SK-N-SH (cell line): ENCODE data around the gene DNAH14. TPM values are rescaled to one million over a fixed set of nuclear protein-coding genes. Genes with fewer than 3 reads are reported as not detected.
A peak's percentile ranks its signal among the peaks of the same experiment; 100 is the strongest.

Experiments
- CTCF ChIA-PET: fragments of 300-600, 350-600 bp; formaldehyde crosslinking; extraction: SDS; loops from one replicate; lab custom pipeline; 2021; lab: Yijun Ruan, JAX
- POLR2A ChIA-PET: fragments of 350-600 bp; sonication (Branson Sonifier 250); formaldehyde crosslinking; extraction: SDS; loops from one replicate; lab custom pipeline; 2020; ENCODE audit warnings: antibody characterized with exemption, inconsistent platforms; lab: Yijun Ruan, JAX
- DNase-seq: peaks from one replicate; pipeline ENCODE4 v3.0.0; 2012
- H2AFZ ChIP-seq: fragments of 200-600 bp; sonication (generic); 2 replicates; pipeline ENCODE4 v1.8.1; 2016; ENCODE audit warnings: antibody characterized with exemption, mild to moderate bottlenecking, low read depth
- H3F3A ChIP-seq: fragments of 200-600 bp; sonication (generic); replicated peaks from 2 replicates; pipeline ENCODE3; 2016; ENCODE audit warnings: antibody characterized with exemption, mild to moderate bottlenecking; ENCODE audit not compliant: insufficient read depth
- H3K27ac ChIP-seq, 2 experiments: fragments of 200-500 bp in 1 of 2; fragments of 200-600 bp in 1 of 2; sonication (Bioruptor generic) in 1 of 2; sonication (generic), shearing (Covaris generic) in 1 of 2; 2 replicates each; pipeline versions ENCODE4 v1.5.1 to v1.6.1; 2014 to 2016; ENCODE audit warnings: low read depth in 2 of 2, inconsistent platforms in 1 of 2, low read length in 1 of 2, mild to moderate bottlenecking in 1 of 2, mixed read lengths in 1 of 2
- H3K27me3 ChIP-seq: fragments of 200-600 bp; sonication (generic), shearing (Covaris generic); 2 replicates; pipeline ENCODE4 v1.6.1; 2016; ENCODE audit warnings: mixed run types; ENCODE audit not compliant: insufficient read depth
- H3K36me3 ChIP-seq, 2 experiments: fragments of 200-500 bp in 1 of 2; fragments of 200-600 bp in 1 of 2; sonication (Bioruptor generic) in 1 of 2; sonication (generic) in 1 of 2; replicated peaks in 1 of 2; 2 replicates each; pipeline versions ENCODE3 to v1.5.1; 2014 to 2016; ENCODE audit warnings: low read length in 1 of 2, mild to moderate bottlenecking in 1 of 2; ENCODE audit not compliant: insufficient read depth in 2 of 2, control insufficient read depth in 1 of 2
- H3K4me1 ChIP-seq, 2 experiments: fragments of 200-500 bp in 1 of 2; fragments of 200-600 bp in 1 of 2; sonication (Bioruptor generic) in 1 of 2; sonication (generic), shearing (Covaris generic) in 1 of 2; 2 replicates each; pipeline versions ENCODE4 v1.5.1 to v1.6.1; 2014 to 2016; ENCODE audit warnings: low read depth in 1 of 2, low read length in 1 of 2, mixed run types in 1 of 2; ENCODE audit not compliant: insufficient read depth in 2 of 2, control insufficient read depth in 1 of 2
- H3K4me2 ChIP-seq: fragments of 200-600 bp; sonication (generic), shearing (Covaris generic); 2 replicates; pipeline ENCODE4 v1.6.1; 2017; ENCODE audit warnings: mixed run types
- H3K4me3 ChIP-seq, 2 experiments: fragments of 200-500 bp in 1 of 2; fragments of 200-600 bp in 1 of 2; sonication (Bioruptor generic) in 1 of 2; sonication (generic), shearing (Covaris generic) in 1 of 2; 2 replicates each; pipeline versions ENCODE4 v1.5.1 to v1.8.1; 2014 to 2016; ENCODE audit warnings: low read depth in 2 of 2, inconsistent platforms in 1 of 2, low read length in 1 of 2, mild to moderate bottlenecking in 1 of 2, mixed read lengths in 1 of 2, moderate library complexity in 1 of 2
- H3K79me2 ChIP-seq: fragments of 200-600 bp; sonication (generic); 2 replicates; pipeline ENCODE4 v1.8.1; 2017; ENCODE audit warnings: mild to moderate bottlenecking; ENCODE audit not compliant: insufficient read depth
- H3K9ac ChIP-seq: fragments of 200-600 bp; sonication (generic); 2 replicates; pipeline ENCODE4 v1.6.1; 2017; ENCODE audit warnings: mixed run types
- H3K9me2 ChIP-seq: fragments of 200-600 bp; sonication (generic); 2 replicates; pipeline ENCODE4 v1.6.1; 2017; ENCODE audit warnings: mixed run types
- H3K9me3 ChIP-seq: fragments of 200-600 bp; sonication (generic); 2 replicates; pipeline ENCODE4 v1.6.1; 2017; ENCODE audit warnings: mixed run types, mild to moderate bottlenecking, moderate library complexity
- H4K20me1 ChIP-seq: fragments of 200-600 bp; sonication (generic); 2 replicates; pipeline ENCODE4 v1.6.1; 2017; ENCODE audit warnings: mild to moderate bottlenecking, mixed run types; ENCODE audit not compliant: insufficient read depth
- CTCF ChIP-seq: fragments of 200-600 bp; sonication (generic); IDR thresholded peaks from 2 replicates; pipeline ENCODE4 v1.6.1; 2017; ENCODE audit warnings: antibody characterized with exemption, mild to moderate bottlenecking, moderate library complexity
- ELF1 ChIP-seq: IDR thresholded peaks from 2 replicates; pipeline ENCODE4 v1.4.0; 2012
- EZH2phosphoT487 ChIP-seq: fragments of 200-600 bp; sonication (generic); IDR thresholded peaks from 2 replicates; pipeline ENCODE4 v1.6.1; 2017; ENCODE audit warnings: low read depth, mixed run types, mild to moderate bottlenecking, antibody characterized with exemption, moderate library complexity, borderline replicate concordance
- FOXJ3 ChIP-seq: sonication (generic); formaldehyde crosslinking; IDR thresholded peaks from 2 replicates; pipeline ENCODE4 v1.5.1; 2020; ENCODE audit warnings: mild to moderate bottlenecking, missing genetic modification reagents
- FOXM1 ChIP-seq: IDR thresholded peaks from 2 replicates; pipeline ENCODE4 v1.4.0; 2012; ENCODE audit warnings: low read depth, mild to moderate bottlenecking
- GABPA ChIP-seq: IDR thresholded peaks from 2 replicates; pipeline ENCODE4 v1.4.0; 2012; ENCODE audit warnings: low read depth, mild to moderate bottlenecking
- MEF2A ChIP-seq: IDR thresholded peaks from 2 replicates; pipeline ENCODE4 v1.4.0; 2012; ENCODE audit warnings: low read depth, borderline replicate concordance
- NRF1 ChIP-seq: IDR thresholded peaks from 2 replicates; pipeline ENCODE4 v1.6.1; 2012; ENCODE audit warnings: low read depth, mild to moderate bottlenecking, low read length
- PBX3 ChIP-seq: IDR thresholded peaks from 2 replicates; pipeline ENCODE4; 2012
- RAD21 ChIP-seq: IDR thresholded peaks from 2 replicates; pipeline ENCODE4 v1.6.1; 2012; ENCODE audit warnings: mild to moderate bottlenecking, low read length
- RCOR1 ChIP-seq: fragments of 150-350 bp; IDR thresholded peaks from 2 replicates; pipeline ENCODE4 v1.6.1; 2017; ENCODE audit warnings: antibody characterized with exemption, low read length
- SMC3 ChIP-seq: IDR thresholded peaks from 2 replicates; pipeline ENCODE4 v1.6.1; 2012; ENCODE audit warnings: low read depth, low read length, improper control_type of control experiment
- TAF1 ChIP-seq: IDR thresholded peaks from 2 replicates; pipeline ENCODE4 v1.6.1; 2012; ENCODE audit warnings: low read depth, mild to moderate bottlenecking, low read length, moderate library complexity, borderline replicate concordance
- TEAD4 ChIP-seq: IDR thresholded peaks from 2 replicates; pipeline ENCODE4 v1.4.0; 2012; ENCODE audit warnings: mild to moderate bottlenecking, borderline replicate concordance; ENCODE audit not compliant: insufficient read depth
- USF1 ChIP-seq: IDR thresholded peaks from 2 replicates; pipeline ENCODE4 v1.4.0; 2012; ENCODE audit warnings: low read depth, borderline replicate concordance
- USF2 ChIP-seq: fragments of 150-350 bp; IDR thresholded peaks from 2 replicates; pipeline ENCODE4 v1.6.1; 2017; ENCODE audit warnings: antibody characterized with exemption, low read length, low read depth, borderline replicate concordance
- YY1 ChIP-seq: IDR thresholded peaks from 2 replicates; pipeline ENCODE4 v1.4.0; 2012; ENCODE audit warnings: low read depth, mild to moderate bottlenecking
- WGBS: methylation state at CpG from one replicate; pipeline ENCODE4 v1.1.6; 2017; ENCODE audit warnings: low lambda C conversion rate; 5-methylcytosine and 5-hydroxymethylcytosine counted together
- polyA plus RNA-seq, 3 experiments: library from polyadenylated mRNA; depleted of rRNA; stranded (reverse); fragments of >200 nt; gene quantifications; 2 replicates each; pipeline ENCODE4 v1.2.3, GENCODE V29; 2012

Gene DNAH14
- polyA plus RNA-seq, 1 of the 3 experiments (the other 2 are of a cell fraction), result 8.0 TPM

GRCh38 chr1:225435957-225436392 lies 506.5 kb downstream of the DNAH14 start:
- WGBS, result 75% methylated on average over 3 of the region's 6 CpGs
- no peaks in the 10 kb centered on the region for H3K79me2 ChIP-seq
- TF ChIP-seq PBX3 (no peak), GABPA (no peak), MEF2A (no peak), RAD21 (no peak), RCOR1 (no peak), FOXM1 (no peak), USF2 (no peak), TEAD4 (no peak), USF1 (no peak), NRF1 (no peak), YY1 (no peak), TAF1 (no peak), FOXJ3 (CRISPR knock-in tag) (no peak), ELF1 (no peak)
- no peaks in the 10 kb centered on the region for H3K9me2 ChIP-seq
- DNase-seq, result no peak
- peaks cover 0 to 7% of the 10 kb centered on the region in 2 experiments; a peak in 1 of 4 replicates for H3K4me1 ChIP-seq
- H3K27ac ChIP-seq, result no peak overlapping the region
- no peak overlapping the region for H3K4me3 ChIP-seq
- no peaks in the 10 kb centered on the region for H3F3A ChIP-seq
- no peaks in the 10 kb centered on the region for H4K20me1 ChIP-seq
- no peaks in the 10 kb centered on the region for H3K9me3 ChIP-seq
- no peaks in the 10 kb centered on the region for H3K27me3 ChIP-seq
- CTCF ChIA-PET, result no interaction called here
- no peak overlapping the region for H3K4me2 ChIP-seq
- no peak overlapping the region for H3K9ac ChIP-seq
- POLR2A ChIA-PET, result no interaction called here
- H2AFZ ChIP-seq, result no peak overlapping the region
- no peaks in the 10 kb centered on the region for H3K36me3 ChIP-seq

- 0 out of 2 replicates have a peak overlapping the region, but pooled peaks have one; percentile 57 for H2AFZ ChIP-seq
- H3K4me2 ChIP-seq, result no peak overlapping the region
- no peaks in the 10 kb centered on the region for H3K27me3 ChIP-seq
- WGBS, result 79% methylated on average over 5 of the region's 5 CpGs
- no peaks in the 10 kb centered on the region for H3K9me2 ChIP-seq
- no peaks in the 10 kb centered on the region for H3K9me3 ChIP-seq
- POLR2A ChIA-PET, result no interaction called here
- no peaks in the 10 kb centered on the region for H3K79me2 ChIP-seq
- no peaks in the 10 kb centered on the region for H4K20me1 ChIP-seq
- H3K27ac ChIP-seq, result no peak overlapping the region
- no peak overlapping the region for H3K9ac ChIP-seq
- H3K4me1 ChIP-seq, result peaks cover 0 to 7% of the 10 kb centered on the region in 2 experiments; a peak in 1 of 4 replicates
- CTCF ChIA-PET, result interaction anchor here (0.6 to 1.2 kb wide), 3 partner anchors 13 to 108 kb away, joined by 3 to 4 read pairs (median 4); no protein-coding TSS in a partner anchor
- H3K4me3 ChIP-seq, result no peak overlapping the region
- H3F3A ChIP-seq, result no peaks in the 10 kb centered on the region
- TF ChIP-seq CTCF (peak; percentile 54), EZH2phosphoT487 (no peak), RAD21 (peak; percentile 37), SMC3 (peak; percentile 24; the same call in 1 of the 2 replicates), USF2 (no peak)
- DNase-seq, result no peak
- H3K36me3 ChIP-seq, result no peaks in the 10 kb centered on the region
These were observed 508.4 kb downstream of the DNAH14 start for GRCh38 chr1:225437710-225438437.
